Endometrium (tissue), 2 donors: ENCODE measurements around the gene E2F3.

Experiments used
- FAIRE-seq: peaks from 2 replicates; lab custom pipeline; 2012; peaks lifted over from hg19 to GRCh38; lab: Jason Lieb, UNC
- donor health status: control.
- donor health status: control.

Gene E2F3

GRCh38 chr6:20402342-20403069 is 827 bp downstream of the E2F3 start:
- no peak for FAIRE-seq

- FAIRE-seq, result no peak
Measured at GRCh38 chr6:20403070-20403765, 1.5 kb downstream of the E2F3 start.

- no peak for FAIRE-seq
Measured at GRCh38 chr6:20403766-20404640, 2.3 kb downstream of the E2F3 start.

- no peak for FAIRE-seq
Measured at GRCh38 chr6:20404641-20405032, 3.0 kb downstream of the E2F3 start.

- no peak for FAIRE-seq
Measured at GRCh38 chr6:20408851-20409250, 7.2 kb downstream of the E2F3 start.

GRCh38 chr6:20409427-20409971 is 7.8 kb downstream of the E2F3 start:
- no peak for FAIRE-seq

- no peak for FAIRE-seq
Measured at GRCh38 chr6:20411544-20411943, 9.9 kb downstream of the E2F3 start.

- no peak for FAIRE-seq
Measured at GRCh38 chr6:20411953-20412681, 10.4 kb downstream of the E2F3 start.

- no peak for FAIRE-seq
Measured at GRCh38 chr6:20412682-20413073, 11.0 kb downstream of the E2F3 start.

GRCh38 chr6:20413826-20414225 is 12.1 kb downstream of the E2F3 start:
- FAIRE-seq, result no peak

GRCh38 chr6:20414711-20415110 is 13.0 kb downstream of the E2F3 start:
- FAIRE-seq, result no peak

- no peak for FAIRE-seq
Measured at GRCh38 chr6:20415304-20415703, 13.6 kb downstream of the E2F3 start.

- no peak for FAIRE-seq
Measured at GRCh38 chr6:20415712-20416454, 14.2 kb downstream of the E2F3 start.

GRCh38 chr6:20416567-20417345 is 15.1 kb downstream of the E2F3 start:
- no peak for FAIRE-seq

GRCh38 chr6:20417819-20418218 is 16.1 kb downstream of the E2F3 start:
- FAIRE-seq, result no peak

GRCh38 chr6:20426177-20427082 is 24.8 kb downstream of the E2F3 start:
- no peak for FAIRE-seq

GRCh38 chr6:20427856-20428255 is 26.2 kb downstream of the E2F3 start:
- no peak for FAIRE-seq

- no peak for FAIRE-seq
Measured at GRCh38 chr6:20432692-20433091, 31.0 kb downstream of the E2F3 start.

- FAIRE-seq, result no peak
Measured at GRCh38 chr6:20433321-20433720, 31.6 kb downstream of the E2F3 start.
